Duodenal mucosa (tissue), 2 donors: ENCODE results near the gene MINDY2.

Experiments used
- H3K27ac ChIP-seq: one replicate; pipeline ENCODE4 v1.7.0; 2013; ENCODE audit warnings: low read depth, low read length
- H3K27me3 ChIP-seq, 2 donors: one replicate each; pipeline ENCODE4 v1.7.0; 2013; ENCODE audit warnings: low read length in 2 of 2, control low read depth in 1 of 2; ENCODE audit not compliant: insufficient read depth in 2 of 2, control insufficient read depth in 1 of 2
- H3K36me3 ChIP-seq, 2 donors: one replicate each; pipeline ENCODE4 v1.7.0; 2013; ENCODE audit warnings: low read length in 2 of 2, control low read depth in 1 of 2; ENCODE audit not compliant: insufficient read depth in 2 of 2, control insufficient read depth in 1 of 2
- H3K4me1 ChIP-seq, 2 donors: one replicate each; pipeline ENCODE4 v1.7.0; 2013; ENCODE audit warnings: low read length in 2 of 2, control low read depth in 1 of 2; ENCODE audit not compliant: insufficient read depth in 2 of 2, control insufficient read depth in 1 of 2
- H3K4me3 ChIP-seq, 2 donors: one replicate each; pipeline ENCODE4 v1.7.0; 2013; ENCODE audit warnings: low read length in 2 of 2, low read depth in 1 of 2
- H3K9ac ChIP-seq, 2 donors: one replicate each; pipeline ENCODE4 v1.7.0; 2013; ENCODE audit warnings: low read length in 2 of 2, low read depth in 1 of 2
- H3K9me3 ChIP-seq, 2 donors: one replicate each; pipeline ENCODE4 v1.7.0; 2013; ENCODE audit warnings: low read length in 2 of 2, control low read depth in 1 of 2; ENCODE audit not compliant: control insufficient read depth in 1 of 2

Gene MINDY2

GRCh38 chr15:58771621-58772250, 634 bp downstream of the MINDY2 start:
- Histone ChIP-seq H3K4me3 (peak overlapping the region; percentile 70 to 87), H3K27me3 (no peaks in the 10 kb centered on the region), H3K27ac (peak overlapping the region; percentile 99), H3K9me3 (no peaks in the 10 kb centered on the region), H3K4me1 (peaks cover 27 to 28% of the 10 kb centered on the region in 2 donors), H3K36me3 (no peaks in the 10 kb centered on the region), H3K9ac (peak overlapping the region; percentile 76 to 93)

- Histone ChIP-seq H3K36me3 (no peaks in the 10 kb centered on the region), H3K4me3 (peak overlapping the region; percentile 70 to 87), H3K27ac (no peak overlapping the region), H3K4me1 (peaks cover 27 to 32% of the 10 kb centered on the region in 2 donors), H3K9me3 (no peaks in the 10 kb centered on the region), H3K9ac (peak overlapping the region in 1 of 2 donors; percentile 93), H3K27me3 (no peaks in the 10 kb centered on the region)
Observed at GRCh38 chr15:58773024-58773423, 1.9 kb downstream of the MINDY2 start.

DNA sequence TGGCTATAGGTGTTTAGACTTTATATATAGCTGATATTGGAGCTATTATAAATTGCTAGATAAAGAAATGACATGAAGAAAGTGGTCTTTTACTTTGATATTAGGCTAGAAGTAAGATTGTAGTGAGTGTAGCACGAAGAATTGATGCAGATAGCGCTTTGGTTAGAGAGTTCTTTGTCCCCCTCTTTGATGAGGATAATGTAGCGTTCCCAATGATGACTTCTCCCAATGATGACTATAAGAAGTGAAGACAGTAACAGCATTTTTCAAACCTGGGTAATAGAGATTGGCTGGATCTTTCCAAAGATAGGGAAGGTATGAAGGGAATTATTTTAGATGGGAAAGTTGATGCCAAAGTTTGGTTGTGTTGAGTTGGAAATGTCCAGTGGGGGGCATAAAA, 4.3 kb downstream of the MINDY2 start:
- Histone ChIP-seq H3K9ac (no peak overlapping the region), H3K9me3 (no peaks in the 10 kb centered on the region), H3K4me1 (peaks cover 27% of the 10 kb centered on the region in 2 donors), H3K27ac (no peak overlapping the region), H3K27me3 (no peaks in the 10 kb centered on the region), H3K4me3 (no peak overlapping the region), H3K36me3 (no peaks in the 10 kb centered on the region)

DNA sequence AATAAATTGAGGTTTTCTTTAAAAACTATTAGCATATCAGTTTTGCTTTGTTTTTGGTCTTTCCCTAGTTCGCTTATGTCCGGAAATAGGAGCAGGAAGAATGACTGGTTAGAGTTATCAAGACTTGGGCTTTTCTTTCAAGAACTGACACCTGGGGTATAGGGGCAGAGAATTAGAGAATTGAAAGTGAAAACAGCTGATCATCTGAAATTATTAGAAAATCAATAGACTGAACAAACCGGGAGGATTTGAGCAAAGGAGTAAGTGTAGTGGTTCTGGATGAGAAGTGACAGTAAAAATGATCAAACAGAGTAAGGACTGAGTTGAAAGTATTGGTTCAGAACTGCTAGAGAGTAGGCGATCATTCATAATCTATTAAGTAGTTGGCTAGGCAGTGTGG, 6.0 kb downstream of the MINDY2 start:
- H3K36me3 ChIP-seq = peaks cover 0 to under 1% of the 10 kb centered on the region in 2 donors
- no peaks in the 10 kb centered on the region for H3K9me3 ChIP-seq
- H3K27me3 ChIP-seq = no peaks in the 10 kb centered on the region
- peaks cover 27% of the 10 kb centered on the region in 2 donors for H3K4me1 ChIP-seq
- H3K9ac ChIP-seq = no peak overlapping the region
- no peak overlapping the region for H3K4me3 ChIP-seq
- H3K27ac ChIP-seq = no peak overlapping the region

DNA sequence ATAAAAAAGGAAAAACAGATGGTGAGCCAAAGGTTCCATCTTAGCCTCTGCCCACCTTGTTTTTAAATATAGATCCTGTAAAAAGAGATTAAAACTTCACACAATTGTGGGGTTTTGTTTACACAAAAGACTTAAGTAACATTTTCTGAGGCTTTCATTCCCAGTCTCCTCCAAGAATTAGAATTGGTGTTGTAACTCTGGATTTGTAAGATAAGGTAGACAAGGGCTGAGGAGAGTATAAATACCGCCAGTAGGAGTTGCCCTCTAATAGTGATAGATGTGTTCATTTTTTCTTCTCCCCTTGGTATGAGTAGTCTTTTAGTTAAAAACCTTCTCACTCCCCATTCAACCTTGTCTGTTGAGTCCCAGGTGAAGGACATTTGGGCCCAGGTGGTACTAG, 8.5 kb downstream of the MINDY2 start:
- H3K36me3 ChIP-seq = peaks cover 0 to 2% of the 10 kb centered on the region in 2 donors
- no peak overlapping the region for H3K4me3 ChIP-seq
- H3K27me3 ChIP-seq = no peaks in the 10 kb centered on the region
- no peak overlapping the region for H3K9ac ChIP-seq
- H3K4me1 ChIP-seq = peaks cover 5 to 8% of the 10 kb centered on the region in 2 donors
- H3K27ac ChIP-seq = no peak overlapping the region
- H3K9me3 ChIP-seq = no peaks in the 10 kb centered on the region

DNA sequence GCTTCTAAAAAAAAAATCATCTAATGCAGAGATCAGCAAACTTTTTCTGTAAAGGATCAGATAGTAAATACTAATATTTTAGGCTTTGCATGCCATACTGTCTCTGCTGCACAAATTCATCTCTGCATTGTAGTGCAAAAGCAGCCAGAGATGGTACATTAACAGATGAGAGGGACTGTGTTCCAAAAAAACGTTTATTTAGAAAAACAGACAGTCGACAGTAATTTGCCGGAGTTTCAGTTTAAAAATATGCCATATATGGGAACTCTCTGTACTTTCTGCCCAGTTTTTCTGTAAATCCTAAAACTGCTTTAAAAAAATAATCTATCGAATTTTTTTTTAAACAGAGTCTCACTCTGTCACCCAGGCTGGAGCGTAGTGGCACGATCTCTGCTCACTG, 14.3 kb downstream of the MINDY2 start:
- Histone ChIP-seq H3K9ac (no peak overlapping the region), H3K36me3 (peaks cover 0 to 2% of the 10 kb centered on the region in 2 donors), H3K9me3 (no peaks in the 10 kb centered on the region), H3K4me1 (no peaks in the 10 kb centered on the region), H3K27ac (no peak overlapping the region), H3K27me3 (no peaks in the 10 kb centered on the region), H3K4me3 (no peak overlapping the region)

- H3K36me3 ChIP-seq = no peaks in the 10 kb centered on the region
- no peak overlapping the region for H3K4me3 ChIP-seq
- H3K9me3 ChIP-seq = no peaks in the 10 kb centered on the region
- H3K9ac ChIP-seq = no peak overlapping the region
- H3K27me3 ChIP-seq = no peaks in the 10 kb centered on the region
- no peaks in the 10 kb centered on the region for H3K4me1 ChIP-seq
- no peak overlapping the region for H3K27ac ChIP-seq
Observed at GRCh38 chr15:58788056-58788710, 17.1 kb downstream of the MINDY2 start.

DNA sequence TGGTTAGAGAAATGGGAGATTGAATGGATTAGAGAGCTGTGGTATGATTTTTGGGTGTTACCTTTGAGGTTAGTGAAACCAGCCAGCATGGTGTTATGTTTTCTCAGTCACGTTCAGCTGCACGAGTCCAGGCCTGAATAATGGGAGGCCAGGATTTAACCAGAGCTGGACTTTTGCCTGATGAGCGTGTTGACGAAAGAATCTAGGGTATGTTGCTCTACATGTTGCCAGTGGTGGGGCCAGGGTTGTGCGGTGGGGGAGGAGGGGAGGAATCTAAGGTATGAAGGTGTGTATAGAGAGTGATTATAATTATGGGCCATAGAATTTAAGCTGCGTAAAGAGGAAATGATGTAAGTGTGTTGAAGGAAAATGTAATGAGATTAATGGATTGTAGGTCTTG, 22.8 kb downstream of the MINDY2 start:
- Histone ChIP-seq H3K36me3 (peaks cover 0 to 3% of the 10 kb centered on the region in 2 donors), H3K9ac (no peak overlapping the region), H3K27ac (no peak overlapping the region), H3K27me3 (no peaks in the 10 kb centered on the region), H3K4me3 (no peak overlapping the region), H3K4me1 (no peaks in the 10 kb centered on the region), H3K9me3 (no peaks in the 10 kb centered on the region)

DNA sequence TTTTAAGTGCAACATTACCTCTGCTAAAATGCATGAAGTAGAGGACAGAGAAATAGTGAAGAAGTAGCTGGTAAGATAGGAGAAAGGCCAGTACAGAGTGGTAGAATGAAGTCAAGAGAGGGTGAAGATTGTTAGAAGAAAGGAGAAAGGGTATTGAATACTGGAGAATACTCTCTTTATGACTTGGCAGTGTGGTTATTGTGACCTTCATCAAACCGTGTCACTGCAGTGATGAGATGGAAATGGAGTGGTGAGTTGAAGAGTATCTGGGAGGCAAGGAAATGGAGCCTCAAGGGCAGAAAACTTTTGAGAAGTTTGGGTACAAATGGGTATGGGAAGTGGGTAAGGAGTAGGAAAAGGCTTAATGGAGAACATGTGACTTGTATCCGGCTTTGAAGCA, 24.7 kb downstream of the MINDY2 start:
- Histone ChIP-seq H3K4me1 (no peaks in the 10 kb centered on the region), H3K9ac (no peak overlapping the region), H3K9me3 (no peaks in the 10 kb centered on the region), H3K36me3 (peaks cover 0 to 3% of the 10 kb centered on the region in 2 donors), H3K27ac (no peak overlapping the region), H3K27me3 (no peaks in the 10 kb centered on the region), H3K4me3 (no peak overlapping the region)

DNA sequence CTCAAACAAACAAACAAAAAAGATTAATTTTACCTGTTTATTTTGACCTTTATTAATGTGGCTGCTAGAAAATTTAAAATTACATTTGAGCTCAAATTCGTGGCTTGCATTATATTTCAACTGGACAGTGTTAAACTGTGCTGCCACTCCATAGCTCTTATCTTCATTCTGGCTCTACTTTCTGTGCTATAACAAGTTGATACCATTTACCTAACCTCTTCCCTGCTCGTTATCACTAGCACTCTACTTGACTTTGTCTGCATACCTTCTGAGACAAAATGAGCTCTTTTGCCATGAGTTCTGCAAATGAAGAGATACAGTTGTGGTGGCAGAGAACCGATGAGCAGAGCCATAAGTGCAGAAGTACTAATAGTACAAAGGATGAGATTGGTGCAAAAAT, 26.4 kb downstream of the MINDY2 start:
- H3K27me3 ChIP-seq = no peaks in the 10 kb centered on the region
- H3K4me1 ChIP-seq = no peaks in the 10 kb centered on the region
- H3K36me3 ChIP-seq = peaks cover 0 to 3% of the 10 kb centered on the region in 2 donors

More for the DNA sequence above, 26.4 kb downstream of the MINDY2 start:
- no peak overlapping the region for H3K27ac ChIP-seq
- no peaks in the 10 kb centered on the region for H3K9me3 ChIP-seq
- no peak overlapping the region for H3K4me3 ChIP-seq
- H3K9ac ChIP-seq = no peak overlapping the region
